ENCODE results near the gene DBP.

DBP gene

DNA sequence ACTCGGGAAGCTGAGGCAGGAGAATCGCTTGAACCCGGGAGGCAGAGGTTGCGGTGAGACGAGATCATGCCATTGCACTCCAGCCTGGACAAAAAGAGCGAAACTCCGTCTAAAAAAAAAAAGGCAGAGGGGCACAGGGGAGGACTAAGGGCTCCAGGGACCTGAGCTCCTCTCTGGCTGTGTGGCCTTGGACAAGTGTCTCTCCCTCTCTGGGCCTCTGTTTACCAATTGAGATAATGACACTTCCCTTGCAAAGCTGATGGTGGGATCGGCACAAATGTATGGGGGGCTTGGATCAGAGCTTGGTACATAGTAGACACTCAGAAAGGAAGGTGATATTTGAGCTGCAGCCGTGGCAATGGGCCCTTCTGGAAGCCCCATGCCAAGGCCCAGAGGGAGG lies 42.0 kb downstream of the DBP start:
- DNase-seq (ENCODE audit: low read depth in 2 of 2) = no peak
- TF ChIP-seq, protein P1, sequence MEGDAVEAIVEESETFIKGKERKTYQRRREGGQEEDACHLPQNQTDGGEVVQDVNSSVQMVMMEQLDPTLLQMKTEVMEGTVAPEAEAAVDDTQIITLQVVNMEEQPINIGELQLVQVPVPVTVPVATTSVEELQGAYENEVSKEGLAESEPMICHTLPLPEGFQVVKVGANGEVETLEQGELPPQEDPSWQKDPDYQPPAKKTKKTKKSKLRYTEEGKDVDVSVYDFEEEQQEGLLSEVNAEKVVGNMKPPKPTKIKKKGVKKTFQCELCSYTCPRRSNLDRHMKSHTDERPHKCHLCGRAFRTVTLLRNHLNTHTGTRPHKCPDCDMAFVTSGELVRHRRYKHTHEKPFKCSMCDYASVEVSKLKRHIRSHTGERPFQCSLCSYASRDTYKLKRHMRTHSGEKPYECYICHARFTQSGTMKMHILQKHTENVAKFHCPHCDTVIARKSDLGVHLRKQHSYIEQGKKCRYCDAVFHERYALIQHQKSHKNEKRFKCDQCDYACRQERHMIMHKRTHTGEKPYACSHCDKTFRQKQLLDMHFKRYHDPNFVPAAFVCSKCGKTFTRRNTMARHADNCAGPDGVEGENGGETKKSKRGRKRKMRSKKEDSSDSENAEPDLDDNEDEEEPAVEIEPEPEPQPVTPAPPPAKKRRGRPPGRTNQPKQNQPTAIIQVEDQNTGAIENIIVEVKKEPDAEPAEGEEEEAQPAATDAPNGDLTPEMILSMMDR (IDR thresholded peaks at IDR 0.05; ENCODE audit: low read depth, low read length) = no peak
- no peak overlapping the region for H3K4me3 ChIP-seq (replicated peaks in 1 of 2; ENCODE audit: low read depth in 2 of 2, low read length in 2 of 2)

- TF ChIP-seq, protein P1 (IDR thresholded peaks at IDR 0.05; ENCODE audit: low read depth, low read length) = no peak
- H3K4me3 ChIP-seq (replicated peaks in 1 of 2; ENCODE audit: low read depth in 2 of 2, low read length in 2 of 2) = no peak overlapping the region
- DNase-seq (ENCODE audit: low read depth in 2 of 2) = peak; percentile 23 to 34
Observed at GRCh38 chr19:48591021-48591420, 46.2 kb downstream of the DBP start.

DNA sequence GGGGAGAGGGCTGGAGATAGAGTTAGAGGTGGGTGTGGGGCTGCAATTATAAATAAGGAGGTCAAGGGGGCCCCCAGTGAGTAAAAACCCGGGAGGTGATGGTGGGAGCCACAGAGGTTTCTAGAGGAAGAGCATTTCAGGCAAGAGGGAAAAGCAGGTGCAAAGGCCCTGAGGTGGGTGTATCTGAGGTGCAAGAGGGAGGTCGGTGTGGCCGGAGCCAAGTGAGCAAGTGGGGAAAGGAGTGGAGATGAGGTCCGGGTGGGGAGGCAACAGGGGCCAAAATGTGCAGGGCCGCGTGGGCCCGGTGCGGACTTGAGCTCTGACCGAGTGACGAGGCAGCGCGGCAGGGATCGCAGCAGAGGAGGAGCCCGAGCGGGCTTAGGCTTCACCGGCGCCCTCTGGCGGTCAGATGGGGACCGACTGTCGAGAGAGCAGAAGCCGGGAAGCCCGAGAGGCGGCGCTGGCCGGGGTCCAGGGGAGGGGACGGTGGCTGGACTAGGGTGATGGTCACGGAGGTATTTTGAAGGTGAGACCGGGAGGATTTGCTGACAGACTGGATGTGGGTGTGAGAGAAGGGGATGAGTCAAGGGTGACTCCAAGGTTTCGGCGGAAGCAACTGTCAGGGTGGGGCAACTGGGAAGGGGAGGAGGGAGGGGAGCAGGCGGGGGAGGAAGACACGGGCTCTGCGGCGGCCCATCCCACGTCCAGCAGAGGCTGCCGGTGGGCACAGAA lies 48.3 kb downstream of the DBP start:
- TF ChIP-seq, protein P1 (IDR thresholded peaks at IDR 0.05; ENCODE audit: low read depth, low read length) = peak; percentile 97
- peak; percentile 88 for DNase-seq (ENCODE audit: low read depth in 2 of 2)
- H3K4me3 ChIP-seq (replicated peaks in 1 of 2; ENCODE audit: low read depth in 2 of 2, low read length in 2 of 2) = peak overlapping the region; percentile 31 to 44

GRCh38 chr19:48587387-48587786 lies 49.8 kb downstream of the DBP start:
- H3K4me3 ChIP-seq (replicated peaks in 1 of 2; ENCODE audit: low read depth in 2 of 2, low read length in 2 of 2) = no peak overlapping the region
- DNase-seq (ENCODE audit: low read depth in 2 of 2) = no peak
- TF ChIP-seq, protein P1 (IDR thresholded peaks at IDR 0.05; ENCODE audit: low read depth, low read length) = no peak

DNA sequence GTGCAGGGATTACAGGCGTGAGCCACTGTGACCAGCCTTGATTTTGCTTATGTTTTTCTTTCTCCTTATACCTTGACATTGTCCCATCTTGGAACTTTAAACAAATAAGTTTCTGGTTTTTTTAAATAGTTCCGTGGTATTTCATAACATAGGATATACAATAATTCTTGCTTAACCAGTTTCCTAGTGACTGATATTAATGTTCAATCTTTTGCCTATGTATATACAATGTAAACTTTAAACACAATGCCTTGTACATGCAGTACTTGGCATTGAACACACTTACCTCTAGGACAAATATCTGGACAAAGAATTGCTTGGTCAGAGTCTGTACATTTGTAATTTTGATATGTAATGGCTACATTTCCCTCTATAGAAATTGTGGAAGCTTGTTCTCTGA lies 55.0 kb downstream of the DBP start:
- no peak for DNase-seq (ENCODE audit: low read depth in 2 of 2)
- H3K4me3 ChIP-seq (replicated peaks in 1 of 2; ENCODE audit: low read depth in 2 of 2, low read length in 2 of 2) = no peak overlapping the region
- TF ChIP-seq, protein P1 (IDR thresholded peaks at IDR 0.05; ENCODE audit: low read depth, low read length) = no peak

Data from cardiac fibroblast (primary cell).